GM21526 (cell line): ENCODE measurements around the gene ASAP2.

Source experiments
- ATAC-seq: cut with Tn5 transposase; IDR thresholded peaks from one replicate; pipeline ENCODE4 v1.9.1; 2021; ENCODE audit warnings: moderate library complexity; ENCODE audit not compliant: unreplicated experiment, low FRiP score

ASAP2 gene

GRCh38 chr2:9205963-9206948 lies at the start of gene ASAP2:
Gene ASAP2 (plus strand): TSS chr2:9206812. CDS start chr2:9207105, 293 bp downstream.
- peak; percentile 73 for ATAC-seq

GRCh38 chr2:9158786-9159779 lies 47.5 kb upstream of the ASAP2 start:
- ATAC-seq: no peak

GRCh38 chr2:9160732-9161131 lies 45.9 kb upstream of the ASAP2 start:
- ATAC-seq: no peak

GRCh38 chr2:9162841-9163240 lies 43.8 kb upstream of the ASAP2 start:
- ATAC-seq: no peak

GRCh38 chr2:9163306-9164111 lies 43.1 kb upstream of the ASAP2 start:
- no peak for ATAC-seq

- no peak for ATAC-seq
Measured at GRCh38 chr2:9164112-9164608, 42.5 kb upstream of the ASAP2 start.

GRCh38 chr2:9165625-9166024 lies 41.0 kb upstream of the ASAP2 start:
- ATAC-seq: no peak

- no peak for ATAC-seq
Measured at GRCh38 chr2:9166579-9167377, 39.8 kb upstream of the ASAP2 start.

- ATAC-seq: no peak
Measured at GRCh38 chr2:9167718-9168657, 38.6 kb upstream of the ASAP2 start.

- ATAC-seq: no peak
Measured at GRCh38 chr2:9168821-9169221, 37.8 kb upstream of the ASAP2 start.

GRCh38 chr2:9169349-9170107 lies 37.1 kb upstream of the ASAP2 start:
- ATAC-seq: no peak

GRCh38 chr2:9170458-9171130 lies 36.0 kb upstream of the ASAP2 start:
- ATAC-seq: no peak

- no peak for ATAC-seq
Measured at GRCh38 chr2:9174771-9175437, 31.7 kb upstream of the ASAP2 start.

- ATAC-seq: peak; percentile 49
Measured at GRCh38 chr2:9178110-9178903, 28.3 kb upstream of the ASAP2 start.

GRCh38 chr2:9178904-9179571 lies 27.6 kb upstream of the ASAP2 start:
- ATAC-seq: peak; percentile 70
